Esophagus muscularis mucosa (tissue), 3 donors: ENCODE measurements around the gene KCNQ2.

Experiments used
- CTCF ChIP-seq, 3 experiments: fragments of 200-600 bp in 2 of 3; fragments of 450-650 bp in 1 of 3; sonication (generic) in 2 of 3; IDR thresholded peaks; one replicate each; pipeline ENCODE4 v1.5.1; 2017 to 2019; ENCODE audit warnings: antibody characterized with exemption in 3 of 3, mild to moderate bottlenecking in 2 of 3, moderate library complexity in 1 of 3
- POLR2A ChIP-seq: fragments of 450-650 bp; IDR thresholded peaks from one replicate; pipeline ENCODE4 v1.6.1; 2017; ENCODE audit warnings: antibody characterized with exemption, moderate library complexity, mild to moderate bottlenecking, low read depth

- TF ChIP-seq POLR2A (no peak), CTCF (IDR thresholded peaks at IDR 0.05) (no peak)
These were observed 112.3 kb downstream of the KCNQ2 start for GRCh38 chr20:63359937-63360849.
